NCI-H2227 (cell line): Measurements from ENCODE around the gene THEM5.
"Not testable (repeated sequence)": the region's sequence is repeated elsewhere in the genome, so short reads cannot be mapped to it uniquely, and the experiment has no call there.

Experiments
- DNase-seq: peaks from one replicate; lab custom pipeline; 2025; ENCODE audit not compliant: unreplicated experiment; lab: John Stamatoyannopoulos, UW

Gene THEM5

GRCh38 chr1:151867765-151868411 lies 14.4 kb upstream of the THEM5 start:
- no peak for DNase-seq

GRCh38 chr1:151867321-151867720 lies 13.8 kb upstream of the THEM5 start:
- DNase-seq: no peak

- DNase-seq: no peak
Measured at GRCh38 chr1:151864411-151864810, 10.9 kb upstream of the THEM5 start.

GRCh38 chr1:151862604-151863003 lies 9.1 kb upstream of the THEM5 start:
- peak; percentile 11 for DNase-seq

GRCh38 chr1:151860504-151861187 lies 7.1 kb upstream of the THEM5 start:
- no peak for DNase-seq

- no peak for DNase-seq
Measured at GRCh38 chr1:151859891-151860293, 6.4 kb upstream of the THEM5 start.

GRCh38 chr1:151858886-151859665 lies 5.6 kb upstream of the THEM5 start:
- no peak for DNase-seq

GRCh38 chr1:151858030-151858746 lies 4.7 kb upstream of the THEM5 start:
- DNase-seq: no peak

GRCh38 chr1:151855933-151856332 lies 2.4 kb upstream of the THEM5 start:
- DNase-seq: peak; percentile 12

- DNase-seq: not testable (repeated sequence)
Measured at GRCh38 chr1:151855516-151855915, 2.0 kb upstream of the THEM5 start.

- DNase-seq: no peak
Measured at GRCh38 chr1:151854658-151855057, 1.1 kb upstream of the THEM5 start.

GRCh38 chr1:151852733-151853132 lies 779 bp downstream of the THEM5 start:
- no peak for DNase-seq

- no peak for DNase-seq
Measured at GRCh38 chr1:151851886-151852285, 1.6 kb downstream of the THEM5 start.

GRCh38 chr1:151849871-151850270 lies 3.6 kb downstream of the THEM5 start:
- no peak for DNase-seq

GRCh38 chr1:151849126-151849525 lies 4.4 kb downstream of the THEM5 start:
- no peak for DNase-seq

GRCh38 chr1:151847867-151848596 lies 5.5 kb downstream of the THEM5 start:
- no peak for DNase-seq

- no peak for DNase-seq
Measured at GRCh38 chr1:151846686-151847237, 6.8 kb downstream of the THEM5 start.

GRCh38 chr1:151846062-151846568 lies 7.4 kb downstream of the THEM5 start:
- no peak for DNase-seq

GRCh38 chr1:151843398-151843797 lies 10.1 kb downstream of the THEM5 start:
- no peak for DNase-seq

GRCh38 chr1:151841141-151841540 lies 12.4 kb downstream of the THEM5 start:
- no peak for DNase-seq
